H4 (cell line): ENCODE data around the gene SEC14L1. TPM values are rescaled to one million over a fixed set of nuclear protein-coding genes. Genes with fewer than 3 reads are reported as not detected.

Source experiments
- DNase-seq: peaks from one replicate; pipeline ENCODE4 v3.0.0-alpha.2; 2015; ENCODE audit warnings: low spot score
- total RNA-seq: library from RNA; depleted of rRNA; stranded (reverse); fragments of >200 nt; shearing (Covaris generic); gene quantifications from 2 replicates; pipeline ENCODE4 v1.2.3, GENCODE V29; 2014

SEC14L1 gene
- total RNA-seq, 1 experiment from 2014 or later, result 33.7 TPM

- no peak for DNase-seq
These were observed 22.2 kb downstream of the SEC14L1 start for GRCh38 chr17:77163001-77163400.

GRCh38 chr17:77163511-77164280 lies 22.9 kb downstream of the SEC14L1 start:
- no peak for DNase-seq

- DNase-seq, result peak; percentile 93
These were observed 23.8 kb downstream of the SEC14L1 start for GRCh38 chr17:77164483-77165091.

GRCh38 chr17:77165577-77165976 lies 24.8 kb downstream of the SEC14L1 start:
- DNase-seq, result no peak

GRCh38 chr17:77167472-77168306 lies 26.9 kb downstream of the SEC14L1 start:
- DNase-seq, result no peak

GRCh38 chr17:77173104-77173503 lies 32.3 kb downstream of the SEC14L1 start:
- DNase-seq, result no peak

- DNase-seq, result no peak
These were observed 34.3 kb downstream of the SEC14L1 start for GRCh38 chr17:77174928-77175661.

- DNase-seq, result no peak
These were observed 36.4 kb downstream of the SEC14L1 start for GRCh38 chr17:77177002-77177741.

- no peak for DNase-seq
These were observed 37.3 kb downstream of the SEC14L1 start for GRCh38 chr17:77178050-77178449.

- no peak for DNase-seq
These were observed 37.8 kb downstream of the SEC14L1 start for GRCh38 chr17:77178563-77178962.

GRCh38 chr17:77180503-77181357 lies 40.0 kb downstream of the SEC14L1 start:
- no peak for DNase-seq

- no peak for DNase-seq
These were observed 41.7 kb downstream of the SEC14L1 start for GRCh38 chr17:77182205-77183172.

GRCh38 chr17:77184474-77184873 lies 43.7 kb downstream of the SEC14L1 start:
- no peak for DNase-seq

GRCh38 chr17:77185137-77185536 lies 44.4 kb downstream of the SEC14L1 start:
- no peak for DNase-seq

GRCh38 chr17:77186141-77186604 lies 45.4 kb downstream of the SEC14L1 start:
- no peak for DNase-seq

- no peak for DNase-seq
These were observed 47.6 kb downstream of the SEC14L1 start for GRCh38 chr17:77188084-77189066.

GRCh38 chr17:77189148-77189547 lies 48.4 kb downstream of the SEC14L1 start:
- no peak for DNase-seq

GRCh38 chr17:77190576-77190975 lies 49.8 kb downstream of the SEC14L1 start:
- no peak for DNase-seq
